Raji (cell line): ENCODE data around the gene UBXN2A.
A peak's percentile ranks its signal among the peaks of the same experiment; 100 is the strongest.

Source experiments
- POLR2A ChIP-seq: IDR thresholded peaks from 2 replicates; pipeline ENCODE4 v1.6.1; 2011; ENCODE audit warnings: low read depth, low read length, control low read depth; ENCODE audit not compliant: insufficient read depth

The UBXN2A gene, protein sequence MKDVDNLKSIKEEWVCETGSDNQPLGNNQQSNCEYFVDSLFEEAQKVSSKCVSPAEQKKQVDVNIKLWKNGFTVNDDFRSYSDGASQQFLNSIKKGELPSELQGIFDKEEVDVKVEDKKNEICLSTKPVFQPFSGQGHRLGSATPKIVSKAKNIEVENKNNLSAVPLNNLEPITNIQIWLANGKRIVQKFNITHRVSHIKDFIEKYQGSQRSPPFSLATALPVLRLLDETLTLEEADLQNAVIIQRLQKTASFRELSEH

DNA sequence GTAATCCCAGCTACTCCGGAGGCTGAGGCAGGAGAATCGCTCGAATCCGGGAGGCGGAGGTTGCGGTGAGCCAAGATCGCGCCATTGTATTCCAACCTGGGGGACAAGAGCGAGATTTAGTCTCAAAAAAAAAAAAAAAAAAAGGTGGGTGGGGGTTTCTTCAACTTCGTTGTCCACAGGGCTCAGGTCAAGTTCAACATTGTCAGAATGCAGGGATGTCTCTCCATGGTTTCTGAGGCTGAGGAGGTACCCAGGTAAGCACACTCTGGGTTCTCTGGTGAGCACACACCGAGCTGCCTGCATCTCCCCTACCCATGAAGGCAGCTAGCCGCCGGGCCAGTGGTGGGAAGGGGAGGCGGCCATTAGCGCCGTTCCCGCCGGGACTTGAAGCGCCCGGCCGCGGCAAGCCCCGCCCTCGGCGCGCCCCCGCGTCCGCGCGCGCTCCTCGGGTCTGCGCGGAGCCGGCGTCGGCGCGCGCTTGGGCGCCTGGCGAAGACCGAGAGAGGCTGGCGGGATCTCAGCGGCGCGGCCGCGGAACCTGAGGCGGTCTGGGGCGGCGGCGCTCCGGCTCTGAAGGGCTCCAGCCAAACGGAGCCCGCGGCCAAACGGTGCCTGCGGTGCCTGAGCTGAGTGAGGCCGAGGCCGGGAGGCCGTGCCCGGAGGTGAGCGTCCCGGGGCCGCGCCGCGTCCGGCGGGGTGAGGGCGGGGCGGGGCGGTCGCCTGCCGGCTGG is at the start of gene UBXN2A:
UBXN2A (plus strand) TSS at position 477 of the 731 bp plus-strand sequence. CDS start 17,852 bp downstream, outside the sequence.
- peak; percentile 84 for TF ChIP-seq POLR2A

DNA sequence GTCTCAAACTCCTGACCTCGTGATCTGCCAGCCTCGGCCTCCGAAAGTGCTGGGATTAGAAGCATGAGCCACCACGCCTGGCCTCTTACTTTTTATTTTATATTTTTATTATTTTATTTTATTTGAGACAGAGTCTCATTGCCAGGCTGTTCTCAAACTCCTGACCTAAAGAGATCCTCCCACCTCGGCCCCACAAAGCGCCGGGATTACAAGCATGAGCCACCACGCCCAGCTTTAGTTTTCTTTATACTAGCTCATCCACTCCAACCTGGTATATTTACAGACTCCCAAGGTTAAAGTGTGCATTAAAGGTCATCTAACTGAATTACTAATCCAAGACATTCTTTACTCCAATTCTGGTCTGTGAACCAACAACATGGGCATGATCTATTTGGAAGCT is 40.1 kb upstream of the UBXN2A start:
- TF ChIP-seq POLR2A = no peak

DNA sequence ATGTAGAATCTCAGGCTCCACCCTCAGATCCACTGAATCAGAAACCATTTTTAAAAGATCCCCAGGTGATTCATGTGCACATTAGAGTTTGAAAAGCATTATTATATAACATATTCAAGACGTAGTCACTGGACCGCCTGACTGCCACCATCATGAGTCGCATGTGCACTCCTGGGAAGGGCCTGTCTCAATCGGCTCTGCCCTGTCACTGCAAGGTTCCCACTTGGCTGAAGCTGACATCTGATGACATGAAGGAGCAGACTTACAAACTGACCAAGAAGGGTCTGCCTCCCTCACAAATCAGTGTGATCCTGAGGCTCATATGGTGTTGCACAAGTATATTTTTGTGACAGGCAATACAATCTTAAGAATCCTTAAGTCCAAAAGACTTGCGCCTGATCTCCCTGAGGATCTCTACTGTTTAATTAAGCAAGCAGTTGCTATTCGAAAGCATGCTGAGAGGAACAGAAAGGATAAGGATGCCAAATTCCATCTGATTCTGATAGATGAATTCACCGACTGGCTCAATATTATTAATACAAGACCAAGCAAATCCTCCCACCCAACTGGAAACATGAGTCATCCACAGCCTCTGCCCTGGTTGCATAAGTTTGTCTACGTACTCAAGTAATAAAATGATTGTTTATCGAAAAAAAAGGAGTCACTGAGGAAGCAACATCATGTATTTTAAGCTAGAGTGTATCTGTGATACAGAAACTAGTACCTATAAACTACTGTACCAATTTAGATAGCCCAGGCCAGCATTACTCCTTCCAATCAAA is 39.5 kb upstream of the UBXN2A start:
- TF ChIP-seq POLR2A = no peak

DNA sequence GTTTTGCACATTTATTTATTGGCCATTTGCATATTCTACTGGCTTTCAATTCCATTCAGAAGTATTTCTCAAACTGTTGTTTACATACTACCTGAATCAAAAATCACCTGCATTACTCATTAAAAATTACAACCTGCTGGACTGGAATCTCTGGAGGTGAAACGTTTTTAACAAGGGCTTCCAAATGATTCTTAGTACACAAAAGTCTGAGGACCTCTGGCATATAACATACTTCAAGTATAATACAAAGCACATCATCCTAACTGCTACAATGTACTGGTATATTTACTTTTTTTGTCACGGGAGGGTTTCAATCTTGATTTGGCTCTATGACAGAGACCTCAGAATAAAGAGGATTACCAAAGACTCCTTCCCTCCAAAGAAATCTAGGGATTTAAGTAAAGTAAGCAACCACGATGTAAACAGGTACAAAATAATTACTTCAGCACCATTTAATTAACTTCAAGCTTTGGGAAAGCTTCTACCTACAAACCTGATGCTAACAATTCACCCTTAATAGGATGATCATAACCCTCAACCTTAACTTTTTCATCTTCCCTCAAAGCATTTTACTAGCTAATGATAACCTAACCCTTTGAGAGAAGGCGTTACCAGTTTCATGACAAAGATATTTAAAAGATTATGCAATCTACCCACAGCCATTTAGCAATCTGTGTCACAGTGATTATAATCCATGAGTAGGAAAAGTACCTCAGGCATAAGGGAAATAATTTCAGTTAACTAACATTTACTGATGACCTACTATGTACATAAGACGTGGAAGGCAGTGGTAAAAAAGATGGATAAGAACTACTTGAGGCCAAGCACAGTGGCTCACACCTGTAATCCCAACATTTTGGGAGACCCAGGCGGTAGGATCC is 38.1 kb upstream of the UBXN2A start:
- no peak for TF ChIP-seq POLR2A

DNA sequence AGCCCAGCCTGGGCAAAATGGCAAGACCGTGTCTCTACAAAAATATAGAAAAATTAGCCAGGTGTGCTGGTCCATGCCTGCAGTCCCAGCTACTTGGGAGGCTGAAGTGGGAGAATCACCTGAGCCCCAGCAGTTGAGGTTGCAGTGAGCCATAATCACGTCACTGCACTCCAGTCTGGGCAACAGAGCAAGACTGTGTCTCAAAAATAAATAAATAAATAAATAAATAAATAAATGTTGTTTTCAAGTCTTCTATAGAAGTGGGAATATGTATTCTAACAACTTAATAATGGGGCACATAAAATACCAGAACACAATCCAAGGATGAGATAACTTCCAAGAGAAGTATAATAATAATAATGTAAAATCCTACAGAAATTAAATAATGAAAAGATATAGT is 37.2 kb upstream of the UBXN2A start:
- no peak for TF ChIP-seq POLR2A

DNA sequence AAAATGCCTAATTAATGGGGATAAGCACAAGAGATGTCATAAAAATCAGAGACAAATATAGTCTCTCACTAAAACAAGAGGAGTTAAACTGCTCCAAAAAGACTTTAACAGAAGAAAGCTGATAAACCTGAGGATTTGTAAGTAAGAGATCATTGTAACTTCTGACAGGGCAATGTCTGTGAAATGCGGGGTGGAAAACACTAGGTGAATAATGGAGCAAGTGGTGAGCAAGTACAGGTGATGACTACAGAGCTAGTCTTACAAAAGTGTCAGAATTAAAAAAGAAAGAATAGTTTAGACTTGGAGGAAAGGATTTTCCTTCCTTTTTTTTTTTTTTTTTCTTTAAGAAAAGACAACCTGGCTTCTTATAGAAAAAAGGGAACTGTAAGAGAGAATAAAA is 36.0 kb upstream of the UBXN2A start:
- TF ChIP-seq POLR2A = no peak

DNA sequence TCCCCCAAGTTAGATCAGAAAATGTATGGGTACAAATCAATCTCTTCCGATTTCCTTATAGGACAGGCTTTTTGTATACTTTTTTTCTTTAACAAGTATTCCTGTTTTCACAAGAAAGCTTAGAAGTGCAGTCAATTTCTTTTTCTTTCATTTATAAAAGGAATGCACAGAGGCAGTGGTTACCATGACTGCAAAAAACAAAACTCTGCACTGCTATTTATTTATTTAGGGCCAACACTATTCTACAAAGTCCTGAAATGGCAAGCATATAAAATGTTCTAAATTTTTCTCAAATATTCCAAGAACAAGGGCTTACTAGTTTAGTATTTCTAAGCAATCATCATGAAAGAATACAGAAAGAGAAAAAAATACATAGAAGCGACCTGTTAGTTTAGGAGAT is 35.6 kb upstream of the UBXN2A start:
- TF ChIP-seq POLR2A = no peak

DNA sequence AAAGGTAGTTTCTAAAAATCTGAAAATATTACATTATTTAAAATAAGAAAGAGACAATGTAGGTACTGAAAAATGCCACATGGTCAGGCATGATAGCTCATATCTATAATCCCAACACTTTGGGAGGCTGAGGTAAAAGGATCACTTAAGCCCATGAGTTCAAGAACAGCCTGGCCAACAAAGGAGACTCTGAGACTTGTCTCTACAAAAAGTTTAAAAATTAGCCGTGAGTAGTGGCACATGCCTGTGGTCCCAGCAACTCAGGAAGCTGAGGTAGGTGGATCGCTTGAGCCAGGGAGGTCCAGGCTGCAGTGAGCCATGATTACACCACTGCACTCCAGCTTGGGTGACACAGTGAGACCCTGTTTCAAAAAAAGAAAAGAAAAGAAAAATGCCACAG is 35.1 kb upstream of the UBXN2A start:
- TF ChIP-seq POLR2A = no peak

DNA sequence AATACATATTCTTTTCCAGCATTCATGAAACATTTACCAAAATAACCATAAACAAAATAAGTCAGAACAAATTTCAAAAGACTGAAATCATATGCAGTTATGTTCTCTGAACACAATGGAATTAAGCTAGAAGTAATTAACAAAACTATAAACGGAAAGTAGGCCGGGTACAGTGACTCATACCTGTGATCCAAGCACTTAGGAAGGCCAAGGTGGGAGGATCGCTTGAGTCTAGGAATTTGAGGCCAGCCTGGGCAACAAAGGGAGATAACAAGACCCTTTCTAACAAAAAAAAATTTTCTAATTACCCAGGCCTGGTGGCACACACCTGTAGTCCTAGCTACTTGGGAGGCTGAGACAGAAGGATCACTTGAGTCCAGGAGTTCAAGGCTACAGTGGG is 28.2 kb upstream of the UBXN2A start:
- TF ChIP-seq POLR2A = no peak

DNA sequence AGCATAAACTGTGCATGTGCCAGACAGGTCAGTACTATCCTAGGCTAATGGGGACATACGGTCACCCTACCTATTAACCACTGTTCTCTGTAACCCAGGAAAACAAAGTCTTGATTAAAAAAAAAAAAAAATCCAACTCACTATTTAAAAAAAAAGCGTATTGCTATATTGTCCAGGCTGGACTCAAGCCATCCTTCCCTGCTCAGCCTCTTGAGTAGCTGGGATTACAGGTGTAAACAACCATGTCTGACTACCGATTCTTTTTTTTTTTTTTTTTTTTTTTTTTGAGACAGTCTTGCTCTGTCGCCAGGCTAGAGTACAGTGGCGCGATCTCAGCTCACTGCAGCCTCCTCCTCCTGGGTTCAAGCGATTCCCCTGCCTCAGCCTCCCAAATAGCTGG is 24.9 kb upstream of the UBXN2A start:
- TF ChIP-seq POLR2A = no peak

DNA sequence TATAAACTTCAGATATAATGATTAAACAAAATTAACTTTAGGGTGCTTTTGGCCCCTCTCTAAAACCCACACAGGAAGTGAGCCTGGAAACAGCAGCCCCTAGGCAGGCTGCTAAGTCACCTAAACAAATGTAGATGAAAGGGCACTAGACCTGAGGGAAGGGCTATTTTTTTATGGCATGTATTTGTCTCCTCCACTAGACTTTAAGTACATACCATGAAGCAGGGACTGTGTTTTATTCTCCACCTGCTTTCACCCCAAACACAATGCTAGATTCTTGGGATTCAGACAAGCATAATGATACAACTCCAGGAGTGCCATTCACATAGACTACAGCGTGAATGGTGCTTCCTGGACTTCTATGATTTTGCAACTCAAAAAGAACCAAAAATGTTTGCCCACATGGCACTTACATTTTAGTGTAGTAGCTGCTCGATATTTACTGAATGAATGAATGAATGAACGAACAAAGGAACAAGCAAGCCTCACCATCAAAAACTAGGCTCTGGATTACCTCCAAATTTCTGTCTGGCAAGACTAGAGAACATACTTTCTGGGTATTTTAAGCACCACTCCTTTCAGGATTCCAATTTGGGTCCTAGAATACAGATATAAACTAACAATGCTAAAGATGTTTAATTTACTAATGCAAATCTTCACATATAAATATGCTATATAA is 23.4 kb upstream of the UBXN2A start:
- no peak for TF ChIP-seq POLR2A

DNA sequence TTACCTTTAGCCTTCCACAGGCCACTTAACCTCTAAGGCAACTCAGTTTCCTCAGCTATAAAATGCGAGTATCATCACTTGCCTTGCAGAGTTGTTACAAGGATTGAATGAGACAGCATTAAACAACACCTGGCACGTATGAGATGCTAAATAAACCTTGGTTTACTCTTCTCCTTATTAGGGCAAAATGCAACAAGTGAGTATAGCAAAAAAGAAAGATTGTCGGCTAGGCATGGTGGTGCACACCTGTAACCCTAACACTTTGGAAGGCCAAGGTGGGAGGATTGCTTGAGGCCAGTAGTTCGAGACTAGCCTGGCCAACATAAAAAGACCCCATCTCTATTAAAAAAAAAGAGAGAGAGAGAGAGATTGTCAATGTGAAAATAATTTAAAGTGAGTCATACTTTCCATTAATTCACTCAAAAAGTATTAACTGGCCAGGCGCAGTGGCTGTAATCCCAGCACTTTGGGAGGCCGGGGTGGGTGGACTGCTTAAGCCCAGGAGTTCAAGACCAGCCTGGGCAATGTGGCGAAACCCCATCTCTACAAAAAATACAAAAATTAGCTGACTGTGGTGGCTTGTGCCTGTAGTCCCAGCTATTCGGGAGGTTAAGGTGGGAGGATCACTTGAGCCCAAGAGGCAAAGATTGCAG is 21.3 kb upstream of the UBXN2A start:
- no peak for TF ChIP-seq POLR2A

DNA sequence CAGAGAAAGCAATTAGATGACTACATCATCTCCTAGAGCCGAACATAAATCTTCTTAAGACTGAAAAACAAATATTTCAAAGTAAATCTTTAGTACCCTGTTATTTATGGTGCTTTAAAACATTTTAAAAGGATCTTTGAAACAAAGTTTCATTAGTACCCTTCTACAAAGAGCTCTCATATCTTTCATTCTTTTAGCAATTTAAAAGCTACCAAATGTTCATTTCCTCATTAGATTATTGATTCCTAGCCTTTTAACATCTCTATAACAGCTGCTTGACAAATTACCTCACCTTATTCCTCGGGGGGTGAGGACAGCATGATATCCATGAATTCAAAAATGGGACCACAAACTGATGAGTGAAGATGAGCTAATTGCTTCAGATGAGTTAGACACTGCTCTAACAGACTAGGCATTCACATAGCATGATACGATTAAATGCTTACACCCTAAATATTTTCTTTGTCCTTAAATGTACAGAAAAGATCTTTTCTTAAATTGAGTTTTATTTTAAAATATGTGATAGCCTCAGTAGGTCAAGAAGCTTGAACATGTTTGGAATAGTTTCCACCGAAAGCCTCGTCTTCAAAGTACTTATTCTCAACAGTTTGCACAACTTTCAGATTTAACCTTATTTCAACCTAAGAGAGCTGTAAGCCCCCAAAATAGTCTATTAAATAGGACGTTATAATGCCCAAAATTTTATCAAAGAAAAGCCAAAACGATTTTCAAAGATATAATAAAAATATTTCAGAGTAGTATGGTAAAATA is 15.5 kb upstream of the UBXN2A start:
- no peak for TF ChIP-seq POLR2A
